ENCODE data around the gene DAZ3.
"Not testable (repeated sequence)": the region's sequence is repeated elsewhere in the genome, so short reads cannot be mapped to it uniquely, and the experiment has no call there.

Gene DAZ3

GRCh38 chrY:24813293-24813692 lies at the start of gene DAZ3:
DAZ3 (minus strand) TSS chrY:24813393; CDS start chrY:24813185, 208 bp downstream.
- DNase-seq; intact Hi-C loops (cut with DNase I): not testable (repeated sequence)

GRCh38 chrY:24833619-24834018 lies 20.4 kb upstream of the DAZ3 start, which contains the start of gene DAZ4:
DAZ4 (plus strand) TSS chrY:24833919; CDS start chrY:24834127, 208 bp downstream.
- intact Hi-C loops (cut with DNase I); DNase-seq: not testable (repeated sequence)

DNA sequence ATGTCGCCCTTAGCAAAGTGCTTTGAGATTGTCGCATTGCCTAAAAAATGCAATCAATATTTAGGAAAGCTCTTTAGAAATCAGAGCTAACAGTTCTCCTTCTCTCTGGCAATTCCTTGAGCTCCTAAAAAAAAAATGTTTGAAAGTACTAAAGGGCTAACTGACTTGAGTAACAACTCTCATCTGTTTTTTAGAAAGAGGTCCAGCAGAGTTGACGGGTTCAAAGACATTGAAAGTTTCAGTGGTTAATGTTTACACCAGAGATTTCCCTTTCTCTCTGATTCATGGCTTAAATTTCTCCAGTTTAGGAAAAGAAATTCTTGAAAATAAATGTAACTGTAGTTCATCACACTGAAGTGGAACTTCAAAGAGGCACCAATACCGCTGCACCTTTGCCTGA lies 11.9 kb upstream of the DAZ3 start:
- intact Hi-C loops (cut with DNase I); DNase-seq: not testable (repeated sequence)

- intact Hi-C loops (cut with DNase I); DNase-seq: not testable (repeated sequence)
Measured at GRCh38 chrY:24824184-24824879, 11.1 kb upstream of the DAZ3 start.

GRCh38 chrY:24821836-24822235 lies 8.6 kb upstream of the DAZ3 start:
- DNase-seq; intact Hi-C loops (cut with DNase I): not testable (repeated sequence)

Measured in posterior cingulate gyrus (tissue), 11 donors.